ENCODE results near the gene DNAJC3. TPM values are rescaled to one million over a fixed set of nuclear protein-coding genes. Genes with fewer than 3 reads are reported as not detected.
"Not testable (repeated sequence)": the region's sequence is repeated elsewhere in the genome, so short reads cannot be mapped to it uniquely, and the experiment has no call there.

Gene DNAJC3
- total RNA-seq, 4 donors from 2014 or later: 15.7 to 21.6 (median 20.5) TPM

DNA sequence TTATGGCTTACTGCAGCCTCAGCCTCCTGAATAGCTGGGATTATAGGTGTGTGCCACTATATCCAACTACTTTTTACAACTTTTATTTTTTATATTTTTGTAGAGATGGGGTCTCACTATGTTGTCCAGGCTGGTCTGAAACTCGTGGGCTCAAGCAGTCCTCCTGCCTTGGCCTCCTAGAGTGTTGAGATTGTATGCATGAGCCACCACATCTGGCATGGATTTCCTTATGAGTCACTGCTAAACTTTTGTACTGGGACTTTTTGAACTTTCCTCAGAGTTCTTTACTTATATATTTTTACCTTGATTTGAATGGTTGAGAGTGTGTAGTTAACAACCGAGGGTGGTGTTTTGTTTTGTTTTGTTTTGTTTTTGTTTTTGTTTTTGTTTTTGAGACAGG is 33.4 kb downstream of the DNAJC3 start:
- no peak for TF ChIP-seq CTCF (IDR thresholded peaks at IDR 0.05 in 4 of 5, conservative IDR thresholded peaks at IDR 0.05 in 1 of 5)
- TF ChIP-seq POLR2A (IDR thresholded peaks at IDR 0.05): no peak
- in situ Hi-C loops (cut with MboI; ENCODE audit: low sequenced_read_pairs in 4 of 4): no loop called here
- DNase-seq (no peak), ATAC-seq (no peak)
- Histone ChIP-seq H3K27ac (no peak overlapping the region), H3K36me3 (peaks cover 0 to 41% of the 10 kb centered on the region in 2 donors), H3K27me3 (no peaks in the 10 kb centered on the region), H3K4me1 (no peaks in the 10 kb centered on the region), H3K4me3 (no peak overlapping the region), H3K9me3 (no peaks in the 10 kb centered on the region)
- intact Hi-C loops (cut with DNase I; ENCODE audit: low total_unique reads): no loop called here

DNA sequence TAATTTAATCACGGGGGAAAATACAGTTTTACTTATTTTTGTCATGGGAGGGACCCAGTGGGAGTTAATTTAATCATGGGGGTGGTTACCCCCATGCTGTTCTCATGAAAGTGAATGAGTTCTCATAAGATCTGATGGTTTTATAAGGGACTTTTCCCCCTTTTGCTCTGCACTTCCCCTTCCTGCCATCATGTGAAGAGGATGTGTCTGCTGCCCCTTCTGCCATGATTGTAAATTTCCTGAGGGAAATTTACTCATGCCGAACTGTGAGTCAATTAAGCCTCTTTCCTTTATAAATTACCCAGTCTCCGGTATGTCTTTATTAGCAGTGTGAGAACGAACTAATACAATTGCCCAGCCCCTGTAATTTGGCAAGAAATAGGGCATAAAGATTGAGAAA is 35.9 kb downstream of the DNAJC3 start:
- H3K27ac ChIP-seq; DNase-seq; H3K27me3 ChIP-seq; ATAC-seq; H3K4me1 ChIP-seq; intact Hi-C loops (cut with DNase I; ENCODE audit: low total_unique reads); H3K9me3 ChIP-seq; in situ Hi-C loops (cut with MboI; ENCODE audit: low sequenced_read_pairs in 4 of 4); H3K4me3 ChIP-seq: not testable (repeated sequence)
- peaks cover 0 to 41% of the 10 kb centered on the region in 2 donors for H3K36me3 ChIP-seq

- no peak overlapping the region for H3K27ac ChIP-seq
- H3K36me3 ChIP-seq: peaks cover 0 to 41% of the 10 kb centered on the region in 2 donors
- DNase-seq (no peak), ATAC-seq (no peak)
- H3K27me3 ChIP-seq: no peaks in the 10 kb centered on the region
- H3K9me3 ChIP-seq: no peaks in the 10 kb centered on the region
- in situ Hi-C loops (cut with MboI; ENCODE audit: low sequenced_read_pairs in 4 of 4): no loop called here
- no peaks in the 10 kb centered on the region for H3K4me1 ChIP-seq
- H3K4me3 ChIP-seq: no peak overlapping the region
- intact Hi-C loops (cut with DNase I; ENCODE audit: low total_unique reads): no loop called here
- TF ChIP-seq CTCF (IDR thresholded peaks at IDR 0.05 in 4 of 5, conservative IDR thresholded peaks at IDR 0.05 in 1 of 5): no peak
- no peak for TF ChIP-seq POLR2A (IDR thresholded peaks at IDR 0.05)
Measured at GRCh38 chr13:95713651-95714050, 36.7 kb downstream of the DNAJC3 start.

DNA sequence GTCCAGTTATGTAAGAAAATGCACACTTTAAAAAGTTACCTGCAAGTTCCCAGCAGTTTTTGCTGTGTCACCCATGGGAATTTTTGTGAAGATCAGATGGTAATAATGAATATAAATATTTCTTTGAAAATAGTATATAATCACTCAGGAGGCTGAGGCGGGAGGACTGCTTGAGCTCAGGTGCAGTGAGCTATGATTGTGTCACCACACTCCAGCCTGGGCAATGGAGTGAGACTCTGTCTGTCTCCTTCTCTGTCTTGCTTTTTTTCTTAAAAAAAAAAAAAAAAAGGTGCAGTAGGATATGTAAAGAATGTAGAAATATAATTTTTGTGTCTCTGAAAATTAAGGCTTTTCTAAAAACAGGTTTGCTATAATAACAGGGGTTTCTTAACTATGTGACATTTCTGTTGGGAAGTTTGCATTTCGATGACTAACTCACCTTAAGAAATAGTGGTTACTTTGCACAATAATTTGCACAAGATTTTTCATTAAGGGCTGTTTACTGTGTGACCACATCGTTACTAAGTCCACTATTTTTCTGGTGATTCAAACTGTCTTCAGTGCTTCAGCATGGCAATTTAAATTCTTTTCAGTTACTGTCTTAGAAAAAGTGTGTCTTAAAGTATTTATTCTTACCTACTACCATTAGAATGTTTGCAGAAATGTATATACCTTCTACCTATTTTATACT is 37.3 kb downstream of the DNAJC3 start:
- ATAC-seq: no peak

GRCh38 chr13:95716231-95716630 is 39.3 kb downstream of the DNAJC3 start:
- Histone ChIP-seq H3K27me3 (no peaks in the 10 kb centered on the region), H3K9me3 (no peaks in the 10 kb centered on the region), H3K27ac (no peak overlapping the region), H3K4me1 (no peaks in the 10 kb centered on the region), H3K36me3 (peaks cover 0 to 27% of the 10 kb centered on the region in 2 donors), H3K4me3 (no peak overlapping the region)
- intact Hi-C loops (cut with DNase I; ENCODE audit: low total_unique reads) (no loop called here), in situ Hi-C loops (cut with MboI; ENCODE audit: low sequenced_read_pairs in 4 of 4) (no loop called here)
- TF ChIP-seq POLR2A (IDR thresholded peaks at IDR 0.05) (no peak), CTCF (IDR thresholded peaks at IDR 0.05 in 4 of 5, conservative IDR thresholded peaks at IDR 0.05 in 1 of 5) (no peak)
- ATAC-seq: no peak
- DNase-seq: no peak

More for the DNA sequence above, 37.3 kb downstream of the DNAJC3 start:
- TF ChIP-seq CTCF (IDR thresholded peaks at IDR 0.05 in 4 of 5, conservative IDR thresholded peaks at IDR 0.05 in 1 of 5) (no peak), POLR2A (IDR thresholded peaks at IDR 0.05) (no peak)
- Histone ChIP-seq H3K27ac (no peak overlapping the region), H3K4me1 (no peaks in the 10 kb centered on the region), H3K9me3 (no peaks in the 10 kb centered on the region), H3K36me3 (peaks cover 0 to 41% of the 10 kb centered on the region in 2 donors), H3K4me3 (no peak overlapping the region), H3K27me3 (no peaks in the 10 kb centered on the region)
- intact Hi-C loops (cut with DNase I; ENCODE audit: low total_unique reads) (no loop called here), in situ Hi-C loops (cut with MboI; ENCODE audit: low sequenced_read_pairs in 4 of 4) (no loop called here)
- no peak for DNase-seq

All from gastrocnemius medialis (tissue), 4 donors.